ENCODE measurements around the gene SLC35A4.

SLC35A4 gene

GRCh38 chr5:140546851-140547507, 17.6 kb upstream of the SLC35A4 start:
- in situ Hi-C loops (cut with HindIII; ENCODE audit: low sequenced_read_pairs) = no loop called here
- no peak for DNase-seq (ENCODE audit: low read depth)
- no peak overlapping the region for H3K4me3 ChIP-seq (ENCODE audit: low read depth, low read length)
- TF ChIP-seq CTCF (IDR thresholded peaks at IDR 0.05; ENCODE audit: low read depth, low read length, missing control alignments) = no peak

DNA sequence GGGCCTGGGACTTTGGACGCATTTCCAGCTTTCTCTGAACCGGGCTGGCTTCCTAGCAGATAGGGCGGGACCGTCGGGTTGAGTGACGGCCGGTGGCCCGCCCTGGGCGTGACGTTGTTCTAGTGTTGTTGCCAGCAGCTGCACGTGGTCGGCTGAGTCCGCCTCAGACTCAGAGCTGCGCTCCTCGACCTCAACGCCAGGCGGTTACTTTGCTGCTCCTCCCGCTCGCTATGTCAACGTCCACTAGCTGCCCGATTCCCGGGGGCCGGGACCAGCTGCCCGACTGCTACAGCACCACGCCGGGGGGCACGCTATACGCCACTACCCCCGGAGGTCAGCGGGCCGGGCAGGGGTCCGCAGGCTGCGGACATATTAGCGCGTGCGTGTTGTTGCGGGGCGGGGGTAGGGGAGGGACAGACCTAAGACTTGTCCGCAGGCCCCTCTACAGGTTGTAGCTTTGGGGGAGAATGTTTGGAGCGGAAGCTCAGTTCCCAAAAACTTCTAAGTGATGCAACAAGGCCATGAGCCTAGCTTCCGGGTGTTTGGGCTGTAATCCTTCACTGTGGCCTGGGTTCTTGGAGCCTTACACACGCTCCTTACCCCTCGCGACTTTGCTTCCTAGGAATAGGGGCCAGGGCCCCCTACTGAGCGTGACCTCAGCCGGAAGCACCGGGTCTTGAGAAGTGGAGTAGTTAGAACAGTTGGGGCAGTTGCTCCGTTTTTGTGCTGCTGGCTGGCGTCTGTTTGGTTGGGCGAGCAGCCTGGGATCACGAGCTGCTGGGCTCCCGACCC, 16.9 kb upstream of the SLC35A4 start, which contains the start of gene EIF4EBP3:
TSS of gene EIF4EBP3 (plus strand) at position 155 of the 792 bp plus-strand sequence. CDS start at position 231, 76 bp downstream.
- in situ Hi-C loops (cut with HindIII; ENCODE audit: low sequenced_read_pairs) = no loop called here
- TF ChIP-seq CTCF (IDR thresholded peaks at IDR 0.05; ENCODE audit: low read depth, low read length, missing control alignments) = peak; percentile 56

GRCh38 chr5:140548300-140548688, 16.3 kb upstream of the SLC35A4 start:
- no peak for DNase-seq (ENCODE audit: low read depth)
- in situ Hi-C loops (cut with HindIII; ENCODE audit: low sequenced_read_pairs) = no loop called here
- no peak for TF ChIP-seq CTCF (IDR thresholded peaks at IDR 0.05; ENCODE audit: low read depth, low read length, missing control alignments)
- H3K4me3 ChIP-seq (ENCODE audit: low read depth, low read length) = peak overlapping the region; percentile 38

More for the DNA sequence above, 16.9 kb upstream of the SLC35A4 start, which contains the start of gene EIF4EBP3:
- peak within 1 kb of the TSS; percentile 38 for H3K4me3 ChIP-seq (ENCODE audit: low read depth, low read length)
- peak; percentile 93 for DNase-seq (ENCODE audit: low read depth)

GRCh38 chr5:140548791-140549190, 15.8 kb upstream of the SLC35A4 start:
- no peak overlapping the region for H3K4me3 ChIP-seq (ENCODE audit: low read depth, low read length)
- in situ Hi-C loops (cut with HindIII; ENCODE audit: low sequenced_read_pairs) = no loop called here
- no peak for DNase-seq (ENCODE audit: low read depth)
- no peak for TF ChIP-seq CTCF (IDR thresholded peaks at IDR 0.05; ENCODE audit: low read depth, low read length, missing control alignments)

DNA sequence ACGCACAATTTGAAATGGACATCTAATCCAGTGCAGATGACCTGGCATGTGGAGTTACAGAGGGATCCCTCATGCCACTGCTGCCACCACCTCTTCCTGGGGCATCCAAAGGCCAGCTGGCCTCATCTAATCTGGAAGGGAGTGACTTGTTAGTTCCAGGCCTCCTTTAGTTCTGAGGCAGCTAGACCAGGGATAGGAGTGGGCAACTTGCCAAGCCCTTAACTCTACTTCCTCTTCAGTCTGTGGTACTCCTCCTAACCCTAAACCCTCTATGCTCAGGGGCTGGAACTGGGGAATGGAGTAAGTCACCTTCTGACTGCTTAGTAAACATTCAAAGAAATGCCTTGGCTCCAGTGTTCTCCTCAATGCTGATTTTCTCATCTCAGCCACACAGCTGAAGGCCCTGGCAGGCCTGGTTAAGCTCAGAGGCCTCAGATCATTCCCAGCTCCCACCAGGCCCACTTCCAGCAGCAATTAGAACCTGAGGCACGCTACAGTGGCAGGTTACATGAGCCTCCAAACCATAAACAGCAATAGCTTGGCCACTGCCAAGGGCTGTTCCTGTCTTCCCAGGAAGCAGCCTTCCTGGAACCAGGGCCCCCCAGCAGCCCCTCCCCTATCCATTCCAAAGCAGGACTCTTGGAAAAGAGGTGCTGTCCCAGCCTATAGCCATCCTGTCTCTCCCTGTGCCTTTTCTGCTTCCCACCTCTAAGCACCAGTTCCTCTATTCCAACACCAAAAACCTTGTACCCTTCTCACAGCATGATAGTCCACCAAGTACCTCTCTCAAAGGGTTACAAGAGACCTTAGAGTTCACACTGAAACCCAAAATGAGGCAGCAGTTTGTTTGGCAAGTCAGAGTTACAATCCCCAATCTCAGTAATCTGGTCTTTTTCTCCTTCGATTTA, 15.1 kb upstream of the SLC35A4 start:
- DNase-seq (ENCODE audit: low read depth) = no peak
- in situ Hi-C loops (cut with HindIII; ENCODE audit: low sequenced_read_pairs) = no loop called here
- no peak overlapping the region for H3K4me3 ChIP-seq (ENCODE audit: low read depth, low read length)
- no peak for TF ChIP-seq CTCF (IDR thresholded peaks at IDR 0.05; ENCODE audit: low read depth, low read length, missing control alignments)
